SU-DHL-6 (cell line): ENCODE data around the gene NOD1.

Experiments used
- CTCF ChIP-seq: fragments of 200-600 bp; sonication (generic); IDR thresholded peaks from one replicate; pipeline ENCODE4 v1.5.1; 2017; ENCODE audit warnings: antibody characterized with exemption, mild to moderate bottlenecking, low read length, moderate library complexity; ENCODE audit not compliant: insufficient read depth, poor library complexity, severe bottlenecking
- EZH2phosphoT487 ChIP-seq: fragments of 200-600 bp; sonication (generic), shearing (Covaris generic); conservative IDR thresholded peaks from 2 replicates; pipeline ENCODE4 v1.6.1; 2018; ENCODE audit warnings: mild to moderate bottlenecking, antibody characterized with exemption, low read length, moderate library complexity, mixed read lengths

GRCh38 chr7:30430777-30431176 lies 47.8 kb downstream of the NOD1 start:
- TF ChIP-seq CTCF (no peak), EZH2phosphoT487 (no peak)
